MM.1S (cell line): ENCODE results near the gene RAD21L1.

Source experiments
- CTCF ChIP-seq: fragments of 300-600 bp; sonication (generic); IDR thresholded peaks from 2 replicates; pipeline ENCODE4 v1.5.1; 2016; ENCODE audit warnings: antibody characterized with exemption, low read length, mixed read lengths
- EZH2 ChIP-seq: fragments of 300-600 bp; sonication (generic); optimal IDR thresholded peaks from 2 replicates; pipeline ENCODE3; 2017; ENCODE audit warnings: low read depth, mild to moderate bottlenecking, antibody characterized with exemption, low read length, mixed read lengths

GRCh38 chr20:1190847-1191246 lies 35.0 kb upstream of the RAD21L1 start:
- TF ChIP-seq CTCF (no peak), EZH2 (no peak)
